OCI-LY7 (cell line): ENCODE data around the gene FGD3. TPM values are rescaled to one million over a fixed set of nuclear protein-coding genes. Genes with fewer than 3 reads are reported as not detected.

Source experiments
- BruUV-seq: library from RNA; stranded (reverse); fragments of 400-500 nt; replicated peaks from 2 replicates; lab custom pipeline; 2021; lab: Mats Ljungman, UMichigan
- CTCF ChIA-PET: fragments of 300-600 bp; sonication (Branson Sonifier 250); formaldehyde crosslinking; loops from one replicate; lab custom pipeline; 2022; ENCODE audit warnings: antibody characterized with exemption; ENCODE audit not compliant: unreplicated experiment; lab: Charles Lee
- POLR2A ChIA-PET: fragments of 300-600 bp; sonication (Branson Sonifier 250); formaldehyde crosslinking; loops from one replicate; lab custom pipeline; 2022; ENCODE audit warnings: antibody characterized with exemption; lab: Charles Lee
- DNase-seq: peaks from one replicate; pipeline ENCODE4 v3.0.0-alpha.2; 2015; ENCODE audit warnings: low spot score
- H2AFZ ChIP-seq: fragments of 200-600 bp; sonication (generic), shearing (Covaris generic); 2 replicates; pipeline ENCODE4 v1.6.1; 2014; ENCODE audit warnings: mild to moderate bottlenecking, antibody characterized with exemption, low read length, moderate library complexity
- H3K27ac ChIP-seq: fragments of 200-600 bp; sonication (generic); 2 replicates; pipeline ENCODE4 v1.5.1; 2014; ENCODE audit warnings: mixed run types, low read depth, mild to moderate bottlenecking, moderate library complexity, low read length, inconsistent platforms; ENCODE audit not compliant: poor library complexity, severe bottlenecking
- H3K36me3 ChIP-seq: fragments of 200-600 bp; sonication (generic); 2 replicates; pipeline ENCODE4 v1.6.1; 2014; ENCODE audit warnings: mild to moderate bottlenecking, antibody characterized with exemption, low read length, moderate library complexity, mixed read lengths; ENCODE audit not compliant: insufficient read depth
- H3K4me1 ChIP-seq: fragments of 200-600 bp; sonication (generic); 2 replicates; pipeline ENCODE4 v1.5.1; 2014; ENCODE audit warnings: mild to moderate bottlenecking, low read length; ENCODE audit not compliant: insufficient read depth, poor library complexity, severe bottlenecking
- H3K4me2 ChIP-seq: fragments of 200-600 bp; sonication (generic); 2 replicates; pipeline ENCODE4 v1.6.1; 2014; ENCODE audit warnings: mild to moderate bottlenecking, low read length
- H3K4me3 ChIP-seq: fragments of 200-600 bp; sonication (generic); 2 replicates; pipeline ENCODE4 v1.5.1; 2014; ENCODE audit warnings: mild to moderate bottlenecking, low read depth, low read length; ENCODE audit not compliant: poor library complexity, severe bottlenecking
- H3K79me2 ChIP-seq: fragments of 200-600 bp; sonication (generic); 2 replicates; pipeline ENCODE4 v1.6.1; 2016; ENCODE audit warnings: low read depth, mild to moderate bottlenecking, low read length, moderate library complexity, mixed read lengths; ENCODE audit not compliant: insufficient read depth
- H3K9me2 ChIP-seq: fragments of 200-600 bp; sonication (generic); 2 replicates; pipeline ENCODE4 v1.6.1; 2016; ENCODE audit warnings: mild to moderate bottlenecking, low read length, mixed read lengths; ENCODE audit not compliant: insufficient read depth
- H3K9me3 ChIP-seq: fragments of 200-600 bp; sonication (generic); 2 replicates; pipeline ENCODE4 v1.6.1; 2014; ENCODE audit warnings: mild to moderate bottlenecking, mixed run types, low read length, mixed read lengths
- H4K20me1 ChIP-seq: fragments of 200-600 bp; sonication (generic); 2 replicates; pipeline ENCODE4 v1.6.1; 2014; ENCODE audit warnings: mild to moderate bottlenecking, antibody characterized with exemption, low read length, moderate library complexity, mixed read lengths; ENCODE audit not compliant: insufficient read depth
- CTCF ChIP-seq: fragments of 200-600 bp; sonication (generic); conservative IDR thresholded peaks from 2 replicates; pipeline ENCODE4 v1.5.1; 2014; ENCODE audit warnings: mild to moderate bottlenecking, antibody characterized with exemption, low read length, moderate library complexity, mixed read lengths
- EZH2phosphoT487 ChIP-seq: fragments of 200-600 bp; sonication (generic); IDR thresholded peaks from 2 replicates; pipeline ENCODE4 v1.6.1; 2018; ENCODE audit warnings: low read depth, borderline replicate concordance, mild to moderate bottlenecking, mixed run types, antibody characterized with exemption, low read length, moderate library complexity, mixed read lengths
- intact Hi-C: fragments of 100-400 bp; cut with micrococcal nuclease; formaldehyde crosslinking; loops from one replicate; pipeline ENCODE4 v1.10.0; 2022; ENCODE audit not compliant: unreplicated experiment
- total RNA-seq, 2 experiments: library from RNA; depleted of rRNA in 1 of 2; stranded (reverse); fragments of >200 nt in 1 of 2; shearing (Covaris generic) in 1 of 2; gene quantifications; 2 replicates each; pipeline ENCODE4 v1.2.3, GENCODE V29; 2014 to 2022

FGD3 gene
- total RNA-seq, 2 experiments from 2014 or later, result 22.1 to 22.9 TPM

GRCh38 chr9:93017621-93018020 lies 70.3 kb downstream of the FGD3 start:
- no peaks in the 10 kb centered on the region for H3K79me2 ChIP-seq
- peaks cover 3% of the 10 kb centered on the region for H3K4me1 ChIP-seq
- no peak overlapping the region for H3K4me3 ChIP-seq
- no peaks in the 10 kb centered on the region for H4K20me1 ChIP-seq
- peaks cover 26% of the 10 kb centered on the region for H3K36me3 ChIP-seq
- TF ChIP-seq EZH2phosphoT487 (no peak), CTCF (no peak)
- ChIA-PET CTCF (no interaction called here), POLR2A (no interaction called here)
- H3K9me3 ChIP-seq, result no peaks in the 10 kb centered on the region
- H3K4me2 ChIP-seq, result no peak overlapping the region
- no peaks in the 10 kb centered on the region for H3K9me2 ChIP-seq
- DNase-seq, result no peak
- no peak overlapping the region for H2AFZ ChIP-seq
- intact Hi-C loops, result no loop called here
- H3K27ac ChIP-seq, result no peak overlapping the region
- no TSS peak for BruUV-seq

GRCh38 chr9:93020151-93020550 lies 72.8 kb downstream of the FGD3 start:
- Histone ChIP-seq H3K79me2 (no peaks in the 10 kb centered on the region), H2AFZ (no peak overlapping the region), H3K4me2 (no peak overlapping the region), H4K20me1 (no peaks in the 10 kb centered on the region), H3K36me3 (peaks cover 8% of the 10 kb centered on the region; the same call in 1 of the 2 replicates), H3K27ac (no peak overlapping the region), H3K4me1 (no peaks in the 10 kb centered on the region), H3K9me3 (no peaks in the 10 kb centered on the region), H3K4me3 (no peak overlapping the region), H3K9me2 (no peaks in the 10 kb centered on the region)
- no peak for DNase-seq
- TF ChIP-seq CTCF (no peak), EZH2phosphoT487 (no peak)
- no TSS peak for BruUV-seq
- ChIA-PET CTCF (no interaction called here), POLR2A (no interaction called here)
- intact Hi-C loops, result no loop called here

GRCh38 chr9:93020771-93021670 lies 73.7 kb downstream of the FGD3 start:
- H3K9me2 ChIP-seq, result no peaks in the 10 kb centered on the region
- ChIA-PET POLR2A (no interaction called here), CTCF (no interaction called here)
- no peak overlapping the region for H3K4me2 ChIP-seq
- H3K4me1 ChIP-seq, result no peaks in the 10 kb centered on the region
- H3K9me3 ChIP-seq, result no peaks in the 10 kb centered on the region
- no TSS peak for BruUV-seq
- no peak for DNase-seq
- no peak overlapping the region for H3K4me3 ChIP-seq
- intact Hi-C loops, result no loop called here
- H4K20me1 ChIP-seq, result no peaks in the 10 kb centered on the region
- no peak for TF ChIP-seq CTCF
- TF ChIP-seq EZH2phosphoT487, result no peak
- no peak overlapping the region for H3K27ac ChIP-seq
- no peaks in the 10 kb centered on the region for H3K79me2 ChIP-seq
- 0 out of 2 replicates have a peak, but pooled peaks cover 3% of the 10 kb centered on the region for H3K36me3 ChIP-seq
- H2AFZ ChIP-seq, result no peak overlapping the region
